Retinal pigment epithelial cell (primary cell): ENCODE results near the gene ARFGEF3.
A peak's percentile ranks its signal among the peaks of the same experiment; 100 is the strongest.

ENCODE experiments used
- DNase-seq: peaks from one replicate; pipeline ENCODE4 v3.0.0-alpha.2; 2010; ENCODE audit warnings: low read depth
- H3K4me3 ChIP-seq: 2 replicates; pipeline ENCODE4 v1.5.1; 2011; ENCODE audit warnings: mild to moderate bottlenecking, low read length, control low read depth, moderate library complexity
- TF ChIP-seq, protein P1 (sequence below): conservative IDR thresholded peaks from 2 replicates; pipeline ENCODE4 v1.5.1; 2011; ENCODE audit warnings: low read depth, low read length, control low read depth, inconsistent platforms

Gene ARFGEF3

DNA sequence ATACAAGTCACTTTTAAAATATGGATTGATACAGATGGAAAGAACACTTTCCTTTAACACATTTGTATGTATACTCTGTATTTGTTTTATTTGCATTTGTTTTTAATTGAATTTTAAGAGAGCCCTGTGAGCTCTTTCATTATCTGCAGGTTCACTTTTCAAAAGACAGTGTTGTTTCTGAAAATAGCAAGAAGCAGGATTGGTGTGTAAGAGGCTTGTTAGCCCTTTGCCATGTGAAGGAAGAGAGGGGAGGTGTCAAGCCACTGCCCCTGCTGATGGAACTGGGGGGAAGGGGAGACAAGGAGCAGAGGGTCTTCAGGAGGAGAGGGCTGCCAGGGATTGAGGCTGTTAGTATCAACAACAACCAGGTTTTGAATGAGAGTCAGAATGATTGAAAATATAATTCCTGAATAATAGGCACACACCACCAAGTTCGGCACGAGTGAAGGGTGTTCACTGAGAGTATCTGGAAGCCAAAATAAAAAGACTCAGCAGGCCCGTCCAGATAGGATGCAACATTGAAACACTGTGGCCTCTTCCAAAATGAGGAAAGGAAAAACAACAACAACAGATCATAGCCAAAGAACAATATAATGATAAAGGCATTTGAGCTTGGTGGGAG lies 69.1 kb downstream of the ARFGEF3 start:
- H3K4me3 ChIP-seq = no peak overlapping the region
- TF ChIP-seq, protein P1, sequence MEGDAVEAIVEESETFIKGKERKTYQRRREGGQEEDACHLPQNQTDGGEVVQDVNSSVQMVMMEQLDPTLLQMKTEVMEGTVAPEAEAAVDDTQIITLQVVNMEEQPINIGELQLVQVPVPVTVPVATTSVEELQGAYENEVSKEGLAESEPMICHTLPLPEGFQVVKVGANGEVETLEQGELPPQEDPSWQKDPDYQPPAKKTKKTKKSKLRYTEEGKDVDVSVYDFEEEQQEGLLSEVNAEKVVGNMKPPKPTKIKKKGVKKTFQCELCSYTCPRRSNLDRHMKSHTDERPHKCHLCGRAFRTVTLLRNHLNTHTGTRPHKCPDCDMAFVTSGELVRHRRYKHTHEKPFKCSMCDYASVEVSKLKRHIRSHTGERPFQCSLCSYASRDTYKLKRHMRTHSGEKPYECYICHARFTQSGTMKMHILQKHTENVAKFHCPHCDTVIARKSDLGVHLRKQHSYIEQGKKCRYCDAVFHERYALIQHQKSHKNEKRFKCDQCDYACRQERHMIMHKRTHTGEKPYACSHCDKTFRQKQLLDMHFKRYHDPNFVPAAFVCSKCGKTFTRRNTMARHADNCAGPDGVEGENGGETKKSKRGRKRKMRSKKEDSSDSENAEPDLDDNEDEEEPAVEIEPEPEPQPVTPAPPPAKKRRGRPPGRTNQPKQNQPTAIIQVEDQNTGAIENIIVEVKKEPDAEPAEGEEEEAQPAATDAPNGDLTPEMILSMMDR = no peak
- DNase-seq = no peak

DNA sequence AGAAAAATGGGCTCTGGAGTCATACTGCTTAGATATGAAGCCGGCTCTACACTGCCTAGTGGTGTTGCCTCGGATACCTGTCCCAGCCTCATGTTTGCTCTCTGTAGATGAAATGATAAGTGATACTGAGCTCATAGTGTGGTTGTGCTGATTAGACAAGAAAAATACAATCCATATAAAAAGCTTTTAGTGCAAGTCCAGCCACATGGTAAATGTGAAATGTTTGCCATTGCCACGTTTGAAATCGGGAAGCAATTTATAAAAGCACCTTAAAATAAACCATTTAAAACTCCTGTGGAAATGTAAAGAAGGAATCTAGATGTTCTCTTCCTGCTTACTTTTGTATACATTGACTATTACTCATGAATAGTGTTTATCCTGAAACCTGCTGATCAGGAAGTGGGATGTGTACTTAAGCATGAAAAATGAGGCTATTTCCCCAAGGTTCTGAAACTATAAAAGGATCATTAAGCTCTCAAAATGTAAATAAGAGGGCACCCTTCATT lies 69.7 kb downstream of the ARFGEF3 start:
- H3K4me3 ChIP-seq = no peak overlapping the region
- TF ChIP-seq, protein P1 = no peak
- no peak for DNase-seq

DNA sequence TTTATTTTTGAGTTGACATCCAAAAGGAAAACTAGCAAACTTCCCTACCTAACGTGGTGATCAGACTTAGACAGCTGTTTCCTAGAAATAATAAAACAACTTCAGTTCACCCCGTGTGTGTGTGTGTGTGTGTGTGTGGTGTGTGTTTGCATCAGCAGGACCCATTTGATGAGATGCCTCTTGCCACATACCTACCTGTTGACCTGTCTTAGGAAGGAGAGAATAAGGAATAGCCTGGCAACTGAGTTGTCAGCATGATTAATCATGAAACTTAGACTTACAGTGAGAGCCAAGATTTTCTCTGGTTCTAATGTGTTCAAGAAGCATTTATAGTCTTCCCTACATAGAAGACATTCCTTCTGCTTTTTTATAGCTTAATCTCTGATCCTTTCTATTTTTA lies 72.6 kb downstream of the ARFGEF3 start:
- TF ChIP-seq, protein P1 = no peak
- peak; percentile 26 for DNase-seq
- no peak overlapping the region for H3K4me3 ChIP-seq

DNA sequence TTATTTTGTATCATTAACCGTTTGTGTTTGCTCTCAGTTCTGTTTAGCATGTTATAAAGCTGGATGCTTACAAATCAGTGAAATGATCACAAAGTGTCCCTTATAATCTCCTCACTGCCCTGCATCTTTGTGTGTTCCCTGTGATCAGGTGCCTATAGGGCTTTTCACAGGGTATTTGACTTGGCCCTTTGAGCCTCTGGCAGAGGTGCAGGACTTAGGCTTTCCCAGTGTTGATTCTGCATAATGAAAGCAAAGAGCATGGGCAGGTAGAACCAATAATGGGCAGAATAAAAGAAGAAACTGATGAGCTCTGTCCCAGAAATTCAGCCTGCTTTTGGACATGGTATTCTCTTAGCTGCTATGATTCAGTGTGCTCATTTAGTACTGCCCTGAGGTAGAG lies 73.5 kb downstream of the ARFGEF3 start:
- TF ChIP-seq, protein P1 = no peak
- H3K4me3 ChIP-seq = no peak overlapping the region
- no peak for DNase-seq

DNA sequence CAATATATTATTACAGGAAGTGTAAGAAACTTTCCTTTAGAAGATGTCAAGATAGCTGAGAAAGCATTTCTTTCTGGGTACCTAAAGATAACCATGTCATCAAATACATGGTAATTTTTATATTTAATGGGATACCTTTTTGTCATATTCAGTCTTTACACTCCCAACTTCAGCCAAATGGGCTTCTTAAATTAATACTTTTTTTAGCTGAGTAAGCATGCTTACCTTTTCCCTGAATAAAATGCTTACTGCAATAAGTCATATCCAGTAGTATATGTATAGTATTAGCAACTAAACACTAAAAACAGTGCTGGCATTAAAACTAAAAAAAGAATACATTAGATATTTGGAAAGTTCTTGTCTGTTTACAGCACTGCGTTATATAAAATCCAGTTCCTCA lies 74.0 kb downstream of the ARFGEF3 start:
- no peak for DNase-seq
- TF ChIP-seq, protein P1 = no peak
- H3K4me3 ChIP-seq = no peak overlapping the region

DNA sequence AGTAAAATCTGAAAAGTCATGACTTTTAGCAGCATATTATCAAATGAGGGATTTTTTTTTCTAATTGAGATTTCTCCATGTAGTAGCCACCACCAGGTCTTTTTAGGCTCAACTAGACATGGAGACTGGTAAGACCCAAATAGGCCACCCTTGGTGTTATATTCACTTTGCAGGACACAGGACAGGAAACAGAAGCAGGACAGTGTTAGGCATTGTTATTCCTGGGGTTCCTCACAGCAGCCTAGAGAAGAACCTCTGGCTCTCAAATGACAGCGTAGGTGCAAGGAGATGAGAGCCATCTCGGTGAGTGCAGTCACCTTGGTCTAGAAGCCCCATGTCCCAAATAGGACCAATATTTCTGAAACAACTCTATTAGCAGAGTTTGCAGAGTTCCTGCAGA lies 75.7 kb downstream of the ARFGEF3 start:
- TF ChIP-seq, protein P1 = no peak
- H3K4me3 ChIP-seq = no peak overlapping the region
- DNase-seq = no peak

DNA sequence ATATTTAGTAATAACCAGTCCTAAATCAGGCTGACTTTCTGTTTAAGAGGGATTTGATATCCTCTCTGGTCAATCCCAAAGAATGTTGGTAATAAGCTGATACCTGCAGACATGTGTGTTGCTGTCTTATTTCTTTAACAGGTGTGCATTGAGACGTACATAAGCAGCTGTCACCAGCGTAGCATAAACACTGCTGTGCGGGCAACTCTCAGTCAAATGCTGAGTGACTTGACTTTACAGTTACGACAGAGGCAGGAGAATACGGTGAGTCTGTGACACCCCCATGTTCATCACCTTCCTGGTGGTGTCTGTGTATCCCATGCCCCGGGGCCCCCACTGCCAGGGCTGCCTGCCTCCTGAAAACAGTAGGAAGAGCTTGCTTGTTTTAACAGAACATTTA lies 76.6 kb downstream of the ARFGEF3 start:
- H3K4me3 ChIP-seq = no peak overlapping the region
- DNase-seq = no peak

More for the DNA sequence above, 76.6 kb downstream of the ARFGEF3 start:
- TF ChIP-seq, protein P1 = no peak
